GM12878 (cell line): ENCODE results near the gene EPB41L2.

Experiments used
- ELK1 ChIP-seq: IDR thresholded peaks from 2 replicates; pipeline ENCODE4 v1.6.1; 2012; ENCODE audit warnings: low read depth, low read length, improper control_type of control experiment
- EP300 ChIP-seq, 2 experiments: fragments of 150-350 bp in 1 of 2; IDR thresholded peaks; 2 replicates each; pipeline ENCODE4 v1.6.1; 2011 to 2012; ENCODE audit warnings: low read depth in 2 of 2, low read length in 2 of 2, borderline replicate concordance in 1 of 2, improper control_type of control experiment in 1 of 2, inconsistent platforms in 1 of 2; ENCODE audit not compliant: control insufficient read depth in 1 of 2
- PKNOX1 ChIP-seq: fragments of 450-650 bp; IDR thresholded peaks from 2 replicates; pipeline ENCODE4 v1.6.1; 2016; ENCODE audit warnings: mild to moderate bottlenecking
- SMC3 ChIP-seq: IDR thresholded peaks from 2 replicates; pipeline ENCODE4 v1.6.1; 2011; ENCODE audit warnings: low read length, improper control_type of control experiment, borderline replicate concordance
- SP1 ChIP-seq: IDR thresholded peaks from one replicate; pipeline ENCODE4 v1.6.1; 2011; ENCODE audit warnings: low read depth, low read length
- SREBF1 ChIP-seq: IDR thresholded peaks from 2 replicates; pipeline ENCODE4 v1.6.1; 2012; ENCODE audit warnings: mild to moderate bottlenecking, low read length
- SUZ12 ChIP-seq: fragments of 200-600 bp; sonication (generic); IDR thresholded peaks from one replicate; pipeline ENCODE4 v1.6.1; 2018; ENCODE audit warnings: antibody characterized with exemption, mild to moderate bottlenecking; ENCODE audit not compliant: unreplicated experiment
- TAF1 ChIP-seq: IDR thresholded peaks from 2 replicates; pipeline ENCODE4 v1.6.1; 2011; ENCODE audit warnings: mild to moderate bottlenecking, low read depth, low read length, borderline replicate concordance
- USF2 ChIP-seq: IDR thresholded peaks from 2 replicates; pipeline ENCODE4 v1.6.1; 2011; ENCODE audit warnings: low read depth, low read length, improper control_type of control experiment, borderline replicate concordance
- ZBTB33 ChIP-seq: fragments of 450-650 bp; IDR thresholded peaks from 2 replicates; pipeline ENCODE4 v1.6.1; 2017; ENCODE audit warnings: mild to moderate bottlenecking
- ZNF24 ChIP-seq: fragments of 450-650 bp; IDR thresholded peaks from 2 replicates; pipeline ENCODE4 v1.6.1; 2017; ENCODE audit warnings: antibody characterized with exemption, mild to moderate bottlenecking
- ZNF384 ChIP-seq: IDR thresholded peaks from 2 replicates; pipeline ENCODE4 v1.6.1; 2012; ENCODE audit warnings: low read depth, mild to moderate bottlenecking, low read length, improper control_type of control experiment, borderline replicate concordance
- TF ChIP-seq, protein P1 (sequence below): IDR thresholded peaks from 2 replicates; pipeline ENCODE4 v1.6.1; 2012; ENCODE audit warnings: low read depth, low read length, improper control_type of control experiment
- TF ChIP-seq, protein P2 (sequence below), 3 experiments: IDR thresholded peaks in 2 of 3; conservative IDR thresholded peaks in 1 of 3; 2 replicates each; pipeline ENCODE4 v1.5.1; 2011; ENCODE audit warnings: low read depth in 3 of 3, low read length in 3 of 3, mild to moderate bottlenecking in 3 of 3, control low read depth in 2 of 3, moderate library complexity in 2 of 3, inconsistent platforms in 1 of 3, mixed read lengths in 1 of 3; ENCODE audit not compliant: control insufficient read depth in 2 of 3, insufficient read depth in 1 of 3; ENCODE audit errors: extremely low read depth in 1 of 3

DNA sequence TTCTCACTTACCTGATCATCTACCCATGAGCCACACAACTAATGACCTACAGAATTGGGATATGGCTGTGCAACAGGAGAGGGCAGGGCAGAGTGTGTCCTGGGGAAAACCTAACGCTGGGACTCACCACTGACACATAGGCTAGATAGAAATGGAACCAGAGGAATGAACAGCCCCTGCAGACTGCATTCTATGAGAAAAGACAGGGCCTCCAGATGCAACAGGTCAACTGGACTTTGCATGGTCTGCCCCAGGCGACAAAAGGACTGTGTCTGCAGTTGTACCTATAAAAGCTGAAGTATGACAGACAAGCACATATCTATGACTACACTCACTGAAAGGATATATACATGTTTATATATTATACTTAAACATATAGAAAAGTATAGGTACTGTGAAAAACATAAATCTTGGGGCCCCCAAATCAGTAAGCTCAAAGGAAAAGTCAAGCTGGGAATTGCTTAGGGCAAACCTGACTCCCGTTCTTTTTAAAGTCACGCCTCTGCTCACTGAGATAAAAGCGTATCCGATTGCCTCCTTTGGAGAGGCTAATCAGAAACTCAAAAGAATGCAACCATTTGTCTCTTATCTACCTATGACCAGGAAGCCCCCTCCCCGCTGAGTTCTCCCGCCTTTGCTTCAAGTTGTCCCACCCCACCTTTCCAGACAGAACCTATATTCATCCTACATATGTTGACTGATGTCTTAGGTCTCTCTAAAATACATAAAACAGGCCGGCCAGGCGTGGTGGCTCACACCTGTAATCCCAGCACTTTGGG, 68.5 kb downstream of the EPB41L2 start:
- TF ChIP-seq ZBTB33: no peak
- TF ChIP-seq SMC3: no peak
- TF ChIP-seq, protein P1, sequence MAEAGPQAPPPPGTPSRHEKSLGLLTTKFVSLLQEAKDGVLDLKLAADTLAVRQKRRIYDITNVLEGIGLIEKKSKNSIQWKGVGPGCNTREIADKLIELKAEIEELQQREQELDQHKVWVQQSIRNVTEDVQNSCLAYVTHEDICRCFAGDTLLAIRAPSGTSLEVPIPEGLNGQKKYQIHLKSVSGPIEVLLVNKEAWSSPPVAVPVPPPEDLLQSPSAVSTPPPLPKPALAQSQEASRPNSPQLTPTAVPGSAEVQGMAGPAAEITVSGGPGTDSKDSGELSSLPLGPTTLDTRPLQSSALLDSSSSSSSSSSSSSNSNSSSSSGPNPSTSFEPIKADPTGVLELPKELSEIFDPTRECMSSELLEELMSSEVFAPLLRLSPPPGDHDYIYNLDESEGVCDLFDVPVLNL: no peak
- TF ChIP-seq ELK1: no peak
- TF ChIP-seq, protein P2, sequence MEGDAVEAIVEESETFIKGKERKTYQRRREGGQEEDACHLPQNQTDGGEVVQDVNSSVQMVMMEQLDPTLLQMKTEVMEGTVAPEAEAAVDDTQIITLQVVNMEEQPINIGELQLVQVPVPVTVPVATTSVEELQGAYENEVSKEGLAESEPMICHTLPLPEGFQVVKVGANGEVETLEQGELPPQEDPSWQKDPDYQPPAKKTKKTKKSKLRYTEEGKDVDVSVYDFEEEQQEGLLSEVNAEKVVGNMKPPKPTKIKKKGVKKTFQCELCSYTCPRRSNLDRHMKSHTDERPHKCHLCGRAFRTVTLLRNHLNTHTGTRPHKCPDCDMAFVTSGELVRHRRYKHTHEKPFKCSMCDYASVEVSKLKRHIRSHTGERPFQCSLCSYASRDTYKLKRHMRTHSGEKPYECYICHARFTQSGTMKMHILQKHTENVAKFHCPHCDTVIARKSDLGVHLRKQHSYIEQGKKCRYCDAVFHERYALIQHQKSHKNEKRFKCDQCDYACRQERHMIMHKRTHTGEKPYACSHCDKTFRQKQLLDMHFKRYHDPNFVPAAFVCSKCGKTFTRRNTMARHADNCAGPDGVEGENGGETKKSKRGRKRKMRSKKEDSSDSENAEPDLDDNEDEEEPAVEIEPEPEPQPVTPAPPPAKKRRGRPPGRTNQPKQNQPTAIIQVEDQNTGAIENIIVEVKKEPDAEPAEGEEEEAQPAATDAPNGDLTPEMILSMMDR (IDR thresholded peaks at IDR 0.05 in 2 of 3, conservative IDR thresholded peaks at IDR 0.05 in 1 of 3; ENCODE audit: control insufficient read depth in 2 of 3, extremely low read depth in 1 of 3, insufficient read depth in 1 of 3, low read depth in 3 of 3, low read length in 3 of 3): no peak
- TF ChIP-seq USF2: no peak
- TF ChIP-seq ZNF384: no peak
- no peak for TF ChIP-seq EP300 (IDR thresholded peaks at IDR 0.05; ENCODE audit: borderline replicate concordance in 1 of 2, control insufficient read depth in 1 of 2, low read depth in 2 of 2, low read length in 2 of 2)
- TF ChIP-seq ZNF24: no peak
- no peak for TF ChIP-seq SREBF1
- no peak for TF ChIP-seq SP1
- no peak for TF ChIP-seq SUZ12
- no peak for TF ChIP-seq TAF1
- TF ChIP-seq PKNOX1: no peak
